B cell (primary cell): ENCODE results near the gene TIAM1. TPM values are rescaled to one million over a fixed set of nuclear protein-coding genes. Genes with fewer than 3 reads are reported as not detected.

Experiments
- ATAC-seq: fragments of 200-7000 bp; cut with Tn5 transposase; one replicate; pipeline ENCODE4 v1.10.0; 2021; ENCODE audit warnings: low read depth, mild to moderate bottlenecking, moderate number of reproducible peaks, moderate library complexity
- CTCF ChIA-PET: fragments of 350-600 bp; sonication (Branson Sonifier 250); formaldehyde crosslinking; loops from one replicate; lab custom pipeline; 2021; ENCODE audit warnings: antibody characterized with exemption, inconsistent platforms; lab: Charles Lee
- POLR2A ChIA-PET: fragments of 350-600 bp; sonication (Branson Sonifier 250); formaldehyde crosslinking; loops from one replicate; lab custom pipeline; 2021; ENCODE audit warnings: antibody characterized with exemption; lab: Charles Lee
- DNase-seq: peaks from one replicate; pipeline ENCODE4 v3.0.0; 2013
- H2AFZ ChIP-seq: 2 replicates; pipeline ENCODE4 v1.6.1; 2012; ENCODE audit warnings: mild to moderate bottlenecking, low read depth, low read length; ENCODE audit not compliant: insufficient read depth, poor library complexity, severe bottlenecking
- H3K27ac ChIP-seq, 2 donors: 1 replicate in 1 of 2; 2 replicates in 1 of 2; pipeline ENCODE4 v1.5.1; 2012 to 2013; ENCODE audit warnings: low read length in 2 of 2, mild to moderate bottlenecking in 2 of 2, moderate library complexity in 1 of 2
- H3K27me3 ChIP-seq, 4 experiments: fragments of 200-600 bp in 1 of 4; sonication (generic) in 1 of 4; replicated peaks in 1 of 4; 1 replicate in 2 of 4; 2 replicates in 2 of 4; pipeline versions ENCODE4 v1.6.1 to v1.7.0; 2013 to 2016; ENCODE audit warnings: low read length in 3 of 4, mild to moderate bottlenecking in 2 of 4, mixed read lengths in 1 of 4, moderate library complexity in 1 of 4; ENCODE audit not compliant: insufficient read depth in 4 of 4, control insufficient read depth in 3 of 4; ENCODE audit errors: control extremely low read depth in 1 of 4
- H3K36me3 ChIP-seq, 2 experiments: replicated peaks in 1 of 2; 1 replicate in 1 of 2; 2 replicates in 1 of 2; pipeline versions ENCODE4 v1.6.1 to v1.7.1; 2013; ENCODE audit warnings: low read length in 1 of 2; ENCODE audit not compliant: insufficient read depth in 2 of 2, control insufficient read depth in 1 of 2; ENCODE audit errors: control extremely low read depth in 1 of 2, extremely low read depth in 1 of 2
- H3K4me1 ChIP-seq, 2 donors: fragments of 200-600 bp in 1 of 2; sonication (generic) in 1 of 2; 1 replicate in 1 of 2; 2 replicates in 1 of 2; pipeline versions ENCODE4 v1.5.1 to v1.6.1; 2013 to 2017; ENCODE audit warnings: low read length in 2 of 2; ENCODE audit not compliant: control insufficient read depth in 2 of 2, insufficient read depth in 2 of 2
- H3K4me2 ChIP-seq: replicated peaks from 2 replicates; pipeline ENCODE3; 2012; ENCODE audit warnings: mild to moderate bottlenecking, low read depth, low read length; ENCODE audit not compliant: poor library complexity, severe bottlenecking
- H3K4me3 ChIP-seq, 5 experiments: fragments of 200-600 bp in 1 of 5; sonication (generic) in 1 of 5; 1 replicate in 3 of 5; 2 replicates in 2 of 5; pipeline versions ENCODE4 v1.5.1 to v1.7.0; 2011 to 2016; ENCODE audit warnings: low read length in 4 of 5, mild to moderate bottlenecking in 4 of 5, low read depth in 2 of 5, control low read depth in 1 of 5, moderate library complexity in 1 of 5; ENCODE audit not compliant: insufficient read depth in 1 of 5; ENCODE audit errors: control extremely low read depth in 1 of 5, extremely low read depth in 1 of 5
- H3K79me2 ChIP-seq: fragments of 200-600 bp; sonication (generic); one replicate; pipeline ENCODE4 v1.6.0; 2016; ENCODE audit warnings: low read length; ENCODE audit not compliant: control insufficient read depth, insufficient read depth
- H3K9ac ChIP-seq: fragments of 200-600 bp; sonication (generic); 2 replicates; pipeline ENCODE4 v1.6.1; 2017; ENCODE audit warnings: mild to moderate bottlenecking, low read length, moderate library complexity
- H3K9me3 ChIP-seq, 3 donors: one replicate each; pipeline versions ENCODE4 v1.6.1 to v1.7.1; 2013; ENCODE audit warnings: low read length in 2 of 3; ENCODE audit not compliant: control insufficient read depth in 2 of 3, insufficient read depth in 1 of 3; ENCODE audit errors: control extremely low read depth in 1 of 3
- H4K20me1 ChIP-seq: 2 replicates; pipeline ENCODE4 v1.6.0; 2012; ENCODE audit warnings: mild to moderate bottlenecking, low read length; ENCODE audit not compliant: insufficient read depth, control insufficient read depth, poor library complexity, severe bottlenecking
- H3K27ac Mint-ChIP-seq: one replicate; pipeline ENCODE4 v1.8.0; 2021; ENCODE audit warnings: mixed read lengths
- H3K27me3 Mint-ChIP-seq: one replicate; pipeline ENCODE4 v1.8.0; 2021; ENCODE audit warnings: mixed read lengths
- H3K4me1 Mint-ChIP-seq: one replicate; pipeline ENCODE4 v1.8.0; 2021; ENCODE audit warnings: mixed read lengths
- H3K4me3 Mint-ChIP-seq: one replicate; pipeline ENCODE4 v1.8.0; 2021; ENCODE audit warnings: mixed read lengths
- H3K9me3 Mint-ChIP-seq: one replicate; pipeline ENCODE4 v1.8.0; 2022; ENCODE audit warnings: mixed read lengths; ENCODE audit not compliant: insufficient read depth
- EZH2 ChIP-seq: IDR thresholded peaks from 2 replicates; pipeline ENCODE4 v1.6.1; 2012; ENCODE audit warnings: borderline replicate concordance, low read depth, mild to moderate bottlenecking, moderate library complexity, low read length; ENCODE audit not compliant: insufficient read depth, poor library complexity, severe bottlenecking
- WGBS: methylation state at CpG from one replicate; pipeline ENCODE4 v1.1.5; 2013; ENCODE audit warnings: missing lambda C conversion rate; ENCODE audit not compliant: insufficient coverage; 5-methylcytosine and 5-hydroxymethylcytosine counted together
- intact Hi-C: fragments of 100-400 bp; cut with micrococcal nuclease; formaldehyde crosslinking; loops from one replicate; pipeline ENCODE4 v1.10.0; 2022
- polyA plus RNA-seq: library from polyadenylated mRNA; depleted of rRNA; stranded (reverse); fragments of >200 nt; gene quantifications from 2 replicates; pipeline ENCODE4 v1.2.3, GENCODE V29; 2012
- total RNA-seq, 2 donors: library from RNA; stranded (reverse); fragments of 120-200 nt in 1 of 2; gene quantifications; 1 replicate in 1 of 2; 2 replicates in 1 of 2; pipeline versions ENCODE4 v1.2.3 to v1.2.4, GENCODE V29; 2013 to 2022
- TF ChIP-seq, protein P1 (sequence below): fragments of 200-600 bp; IDR thresholded peaks from one replicate; pipeline ENCODE4 v1.8.0; 2022; ENCODE audit warnings: antibody characterized with exemption, mild to moderate bottlenecking

Gene TIAM1
- total and polyA plus RNA-seq, 2 donors (not counting 1 experiment from before 2014, with no cell fraction given): 0.51 to 1.0 TPM

DNA sequence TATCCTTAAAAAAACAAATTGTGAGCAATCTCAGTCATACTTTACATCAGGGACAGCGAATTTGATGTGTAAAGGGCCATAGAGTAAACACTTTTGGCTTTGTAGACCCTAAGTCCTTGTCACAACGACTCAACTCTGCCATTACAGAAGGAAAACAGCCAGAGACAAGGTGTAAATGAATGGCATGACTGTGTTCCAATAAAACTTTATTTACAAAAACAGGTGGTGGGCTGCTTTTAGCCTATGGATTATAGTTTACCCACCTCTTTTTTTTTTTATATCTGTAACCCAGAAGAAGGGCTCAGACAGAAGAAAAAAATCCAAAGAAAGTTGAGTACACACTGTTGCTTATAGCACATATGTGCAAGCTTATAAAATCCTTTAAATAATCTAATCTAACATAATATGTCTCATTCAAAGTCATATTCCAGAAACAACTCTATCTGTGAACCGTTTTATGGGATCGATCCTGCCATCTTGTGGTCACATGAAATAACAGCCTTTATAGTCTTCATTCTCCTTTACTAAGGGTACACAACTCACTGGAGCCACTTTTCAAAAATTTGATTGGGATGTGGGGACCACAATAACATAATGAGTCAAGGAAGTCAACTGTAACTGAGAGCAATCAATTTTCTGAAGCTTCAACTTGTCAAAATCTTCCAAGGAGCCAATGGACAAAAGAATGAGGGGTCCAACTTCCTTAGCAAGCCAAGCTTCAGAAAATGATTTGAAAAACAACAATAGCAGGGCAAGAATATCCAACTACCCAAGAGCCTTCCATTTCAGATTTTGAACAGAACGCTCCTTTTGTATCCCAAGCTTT is 163.6 kb downstream of the TIAM1 start:
- H4K20me1 ChIP-seq: no peaks in the 10 kb centered on the region
- no peak for ATAC-seq
- Mint-ChIP-seq H3K4me1 (peaks cover 6% of the 10 kb centered on the region), H3K4me3 (no peak overlapping the region), H3K27me3 (no peaks in the 10 kb centered on the region), H3K9me3 (no peaks in the 10 kb centered on the region), H3K27ac (no peak overlapping the region)
- WGBS: 0% methylated on average over 1 of the region's 5 CpGs
- H3K4me2 ChIP-seq: no peak overlapping the region
- no peaks in the 10 kb centered on the region for H3K79me2 ChIP-seq
- no peaks in the 10 kb centered on the region for H3K36me3 ChIP-seq
- TF ChIP-seq, protein P1, sequence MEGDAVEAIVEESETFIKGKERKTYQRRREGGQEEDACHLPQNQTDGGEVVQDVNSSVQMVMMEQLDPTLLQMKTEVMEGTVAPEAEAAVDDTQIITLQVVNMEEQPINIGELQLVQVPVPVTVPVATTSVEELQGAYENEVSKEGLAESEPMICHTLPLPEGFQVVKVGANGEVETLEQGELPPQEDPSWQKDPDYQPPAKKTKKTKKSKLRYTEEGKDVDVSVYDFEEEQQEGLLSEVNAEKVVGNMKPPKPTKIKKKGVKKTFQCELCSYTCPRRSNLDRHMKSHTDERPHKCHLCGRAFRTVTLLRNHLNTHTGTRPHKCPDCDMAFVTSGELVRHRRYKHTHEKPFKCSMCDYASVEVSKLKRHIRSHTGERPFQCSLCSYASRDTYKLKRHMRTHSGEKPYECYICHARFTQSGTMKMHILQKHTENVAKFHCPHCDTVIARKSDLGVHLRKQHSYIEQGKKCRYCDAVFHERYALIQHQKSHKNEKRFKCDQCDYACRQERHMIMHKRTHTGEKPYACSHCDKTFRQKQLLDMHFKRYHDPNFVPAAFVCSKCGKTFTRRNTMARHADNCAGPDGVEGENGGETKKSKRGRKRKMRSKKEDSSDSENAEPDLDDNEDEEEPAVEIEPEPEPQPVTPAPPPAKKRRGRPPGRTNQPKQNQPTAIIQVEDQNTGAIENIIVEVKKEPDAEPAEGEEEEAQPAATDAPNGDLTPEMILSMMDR: peak; percentile 60
- TF ChIP-seq EZH2: no peak
- H2AFZ ChIP-seq: no peak overlapping the region
- H3K9ac ChIP-seq: no peak overlapping the region
- H3K9me3 ChIP-seq: no peaks in the 10 kb centered on the region
- ChIA-PET POLR2A (no interaction called here), CTCF (interaction anchor here (0.7 to 2.4 kb wide), 7 partner anchors 14 to 1765 kb away, joined by 3 to 10 read pairs (median 4); no protein-coding TSS in a partner anchor)
- no peaks in the 10 kb centered on the region for H3K27me3 ChIP-seq
- peak; percentile 21 for DNase-seq
- H3K4me1 ChIP-seq: peaks cover 0 to 5% of the 10 kb centered on the region in 2 donors
- no peak overlapping the region for H3K4me3 ChIP-seq
- intact Hi-C loops: loop anchor here (2.0 kb wide), 1 partner anchor 82 kb away; no protein-coding TSS in a partner anchor
- no peak overlapping the region for H3K27ac ChIP-seq

DNA sequence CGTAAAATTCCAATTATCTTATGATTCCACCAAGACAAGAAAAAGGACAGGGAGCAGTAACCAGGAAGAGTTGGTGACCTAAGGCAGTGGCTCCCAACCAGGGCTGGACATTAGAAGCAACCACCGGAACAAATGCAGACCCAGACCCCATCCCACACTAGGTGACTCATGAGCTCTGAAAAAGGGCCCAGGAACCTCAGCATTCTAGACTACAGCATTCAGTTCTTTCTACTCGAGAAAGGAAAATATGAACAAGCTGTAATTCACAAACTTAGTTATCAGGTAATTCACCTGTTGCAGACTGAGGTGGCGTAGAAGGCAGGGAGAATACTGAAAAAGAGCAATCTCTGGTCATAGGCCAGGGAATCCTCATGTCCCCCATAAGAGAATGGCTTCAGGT is 167.3 kb downstream of the TIAM1 start:
- Histone ChIP-seq H3K27ac (no peak overlapping the region), H3K27me3 (no peaks in the 10 kb centered on the region), H2AFZ (no peak overlapping the region), H3K4me3 (no peak overlapping the region), H3K36me3 (no peaks in the 10 kb centered on the region), H4K20me1 (no peaks in the 10 kb centered on the region), H3K9me3 (no peaks in the 10 kb centered on the region), H3K9ac (no peak overlapping the region), H3K4me2 (no peak overlapping the region), H3K4me1 (peaks cover 0 to 9% of the 10 kb centered on the region in 2 donors), H3K79me2 (no peaks in the 10 kb centered on the region)
- ChIA-PET CTCF (interaction anchor here (0.9 kb wide), 1 partner anchor 22 kb away, joined by 3 read pairs; no protein-coding TSS in a partner anchor), POLR2A (no interaction called here)
- DNase-seq (no peak), ATAC-seq (no peak)
- TF ChIP-seq, protein P1: no peak
- no peak for TF ChIP-seq EZH2
- peaks cover 14% of the 10 kb centered on the region for H3K4me1 Mint-ChIP-seq
- no peaks in the 10 kb centered on the region for H3K9me3 Mint-ChIP-seq
- no peak overlapping the region for H3K4me3 Mint-ChIP-seq
- H3K27me3 Mint-ChIP-seq: no peaks in the 10 kb centered on the region
- intact Hi-C loops: no loop called here
- no peak overlapping the region for H3K27ac Mint-ChIP-seq
- 90% methylated on average over 3 of the region's 4 CpGs for WGBS
